BJ (cell line): ENCODE measurements around the gene TREH. TPM values are rescaled to one million over a fixed set of nuclear protein-coding genes. Genes with fewer than 3 reads are reported as not detected.

ENCODE experiments used
- CTCF ChIA-PET: fragments of 350-600 bp; formaldehyde crosslinking; extraction: SDS; loops from one replicate; lab custom pipeline; 2021; ENCODE audit warnings: antibody characterized with exemption, inconsistent platforms; lab: Yijun Ruan, JAX
- POLR2A ChIA-PET: fragments of 300-600 bp; sonication (Branson Sonifier 250); formaldehyde crosslinking; extraction: SDS; loops from one replicate; lab custom pipeline; 2021; ENCODE audit warnings: antibody characterized with exemption; lab: Charles Lee
- DNase-seq: peaks from one replicate; pipeline ENCODE4 v3.0.0-alpha.2; 2011; ENCODE audit warnings: low read depth
- H3K27me3 ChIP-seq: 2 replicates; pipeline ENCODE4 v1.6.0; 2011; ENCODE audit warnings: low read length; ENCODE audit not compliant: control insufficient read depth, insufficient read depth
- H3K36me3 ChIP-seq: 2 replicates; pipeline ENCODE4 v1.5.1; 2011; ENCODE audit warnings: low read length; ENCODE audit not compliant: control insufficient read depth, insufficient read depth
- H3K4me3 ChIP-seq: 2 replicates; pipeline ENCODE4 v1.5.1; 2011; ENCODE audit warnings: low read depth, mild to moderate bottlenecking, control low read depth, low read length
- polyA plus RNA-seq: library from polyadenylated mRNA; depleted of rRNA; stranded (reverse); fragments of >200 nt; gene quantifications from 2 replicates; pipeline ENCODE4 v1.2.3, GENCODE V29; 2011
- TF ChIP-seq, protein P1 (sequence below): IDR thresholded peaks from 2 replicates; pipeline ENCODE4 v1.5.1; 2011; ENCODE audit warnings: low read depth, mild to moderate bottlenecking, control low read depth, inconsistent platforms, low read length, moderate library complexity; ENCODE audit not compliant: insufficient read depth

The TREH gene
- polyA plus RNA-seq, 1 experiment: not detected

DNA sequence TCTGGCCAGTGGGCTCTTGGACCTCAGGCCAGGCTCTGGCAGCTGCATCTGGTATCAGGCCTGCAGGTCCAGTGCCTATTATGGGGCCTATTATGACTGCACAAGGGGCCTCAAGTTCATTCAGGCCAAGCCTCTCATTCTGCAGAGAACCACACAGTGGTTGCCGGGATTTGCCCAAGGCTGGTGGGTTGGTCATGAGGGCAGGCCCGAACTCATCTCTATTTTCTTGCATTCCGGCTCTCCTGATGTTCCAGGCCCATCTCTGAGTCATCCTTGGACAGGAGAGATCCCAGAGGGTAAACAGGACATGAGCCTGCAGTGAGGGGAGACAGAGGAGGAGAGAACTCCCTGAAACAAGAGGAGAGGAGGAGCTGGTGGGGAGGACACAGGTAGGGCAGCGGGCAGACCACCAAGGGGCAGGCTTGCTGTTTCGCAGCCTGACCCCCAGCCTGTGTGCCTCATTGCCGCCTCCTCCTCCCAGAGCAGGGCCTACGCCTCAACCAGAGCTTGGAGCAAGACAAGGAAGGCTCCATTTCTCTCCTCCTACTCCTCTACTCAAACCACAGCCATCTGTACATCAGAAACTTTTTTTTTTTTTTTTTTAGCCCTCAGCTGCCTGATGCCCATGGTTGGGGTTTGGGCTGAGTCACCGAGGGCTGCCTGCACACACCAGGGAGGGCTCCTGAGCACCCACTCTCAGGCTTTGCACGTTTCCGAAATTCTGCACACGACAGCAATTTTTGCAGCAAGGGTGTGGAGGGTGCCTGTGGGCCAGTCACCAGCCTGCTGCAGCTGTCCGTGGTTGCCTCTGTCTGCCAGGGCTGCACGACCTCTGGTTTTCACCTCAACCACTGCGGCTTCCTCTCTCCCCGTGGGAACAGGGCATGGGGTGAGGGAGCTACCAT is 12.7 kb upstream of the TREH start:
- CTCF ChIA-PET: interaction anchor here (0.7 to 10.3 kb wide), 6 partner anchors 9 to 264 kb away, joined by 3 to 136 read pairs (median 32); partner anchors contain the start of genes DDX6 and UPK2
- no peak overlapping the region for H3K4me3 ChIP-seq
- POLR2A ChIA-PET: interaction anchor here (0.6 kb wide), 1 partner anchor 265 kb away, joined by 3 read pairs; no protein-coding TSS in a partner anchor
- TF ChIP-seq, protein P1, sequence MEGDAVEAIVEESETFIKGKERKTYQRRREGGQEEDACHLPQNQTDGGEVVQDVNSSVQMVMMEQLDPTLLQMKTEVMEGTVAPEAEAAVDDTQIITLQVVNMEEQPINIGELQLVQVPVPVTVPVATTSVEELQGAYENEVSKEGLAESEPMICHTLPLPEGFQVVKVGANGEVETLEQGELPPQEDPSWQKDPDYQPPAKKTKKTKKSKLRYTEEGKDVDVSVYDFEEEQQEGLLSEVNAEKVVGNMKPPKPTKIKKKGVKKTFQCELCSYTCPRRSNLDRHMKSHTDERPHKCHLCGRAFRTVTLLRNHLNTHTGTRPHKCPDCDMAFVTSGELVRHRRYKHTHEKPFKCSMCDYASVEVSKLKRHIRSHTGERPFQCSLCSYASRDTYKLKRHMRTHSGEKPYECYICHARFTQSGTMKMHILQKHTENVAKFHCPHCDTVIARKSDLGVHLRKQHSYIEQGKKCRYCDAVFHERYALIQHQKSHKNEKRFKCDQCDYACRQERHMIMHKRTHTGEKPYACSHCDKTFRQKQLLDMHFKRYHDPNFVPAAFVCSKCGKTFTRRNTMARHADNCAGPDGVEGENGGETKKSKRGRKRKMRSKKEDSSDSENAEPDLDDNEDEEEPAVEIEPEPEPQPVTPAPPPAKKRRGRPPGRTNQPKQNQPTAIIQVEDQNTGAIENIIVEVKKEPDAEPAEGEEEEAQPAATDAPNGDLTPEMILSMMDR: no peak
- no peaks in the 10 kb centered on the region for H3K27me3 ChIP-seq
- no peak for DNase-seq
- H3K36me3 ChIP-seq: no peaks in the 10 kb centered on the region

DNA sequence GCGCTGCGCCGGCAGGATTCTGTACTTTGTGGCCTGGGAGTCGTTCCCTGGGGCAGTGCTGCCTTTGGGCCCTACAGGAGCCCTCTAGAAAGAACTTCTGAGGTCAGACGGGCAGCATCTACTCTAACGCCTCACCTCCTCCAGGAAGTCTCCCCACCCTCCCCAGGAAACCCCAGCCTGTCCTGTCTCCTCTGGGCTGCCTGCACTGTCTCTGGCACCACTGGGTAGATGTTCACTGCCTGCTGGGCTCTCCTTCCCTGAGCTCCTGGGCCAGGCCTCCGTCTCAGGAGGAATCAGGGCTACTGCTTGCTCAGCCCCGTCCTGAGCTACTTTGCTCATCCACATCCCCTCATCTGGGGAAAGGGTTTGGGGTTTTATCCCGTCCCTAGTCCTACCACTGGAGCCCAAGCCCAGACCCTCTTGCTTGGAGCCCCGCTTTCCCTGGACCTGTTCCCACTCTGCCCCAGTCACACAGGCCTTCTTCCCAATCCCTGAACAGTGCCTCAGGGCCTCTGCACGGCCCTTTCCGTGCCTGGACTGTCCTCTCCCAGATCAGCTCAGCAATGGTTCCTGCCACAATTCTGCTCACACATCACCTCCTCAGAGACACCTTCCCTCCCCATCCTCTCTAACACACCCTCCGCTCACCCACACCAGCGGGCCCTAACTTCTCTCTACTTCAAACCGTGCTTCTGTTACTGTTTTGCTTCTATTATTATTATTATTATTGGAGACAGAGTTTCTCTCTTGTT is 11.3 kb upstream of the TREH start:
- no peak for DNase-seq
- Histone ChIP-seq H3K4me3 (no peak overlapping the region), H3K27me3 (no peaks in the 10 kb centered on the region), H3K36me3 (no peaks in the 10 kb centered on the region)
- TF ChIP-seq, protein P1: no peak
- ChIA-PET CTCF (interaction anchor here (0.6 to 10.3 kb wide), 38 partner anchors 9 to 309 kb away, joined by 3 to 136 read pairs (median 7); partner anchors contain the start of genes BCL9L, CENATAC, DDX6 and TREH), POLR2A (no interaction called here)

DNA sequence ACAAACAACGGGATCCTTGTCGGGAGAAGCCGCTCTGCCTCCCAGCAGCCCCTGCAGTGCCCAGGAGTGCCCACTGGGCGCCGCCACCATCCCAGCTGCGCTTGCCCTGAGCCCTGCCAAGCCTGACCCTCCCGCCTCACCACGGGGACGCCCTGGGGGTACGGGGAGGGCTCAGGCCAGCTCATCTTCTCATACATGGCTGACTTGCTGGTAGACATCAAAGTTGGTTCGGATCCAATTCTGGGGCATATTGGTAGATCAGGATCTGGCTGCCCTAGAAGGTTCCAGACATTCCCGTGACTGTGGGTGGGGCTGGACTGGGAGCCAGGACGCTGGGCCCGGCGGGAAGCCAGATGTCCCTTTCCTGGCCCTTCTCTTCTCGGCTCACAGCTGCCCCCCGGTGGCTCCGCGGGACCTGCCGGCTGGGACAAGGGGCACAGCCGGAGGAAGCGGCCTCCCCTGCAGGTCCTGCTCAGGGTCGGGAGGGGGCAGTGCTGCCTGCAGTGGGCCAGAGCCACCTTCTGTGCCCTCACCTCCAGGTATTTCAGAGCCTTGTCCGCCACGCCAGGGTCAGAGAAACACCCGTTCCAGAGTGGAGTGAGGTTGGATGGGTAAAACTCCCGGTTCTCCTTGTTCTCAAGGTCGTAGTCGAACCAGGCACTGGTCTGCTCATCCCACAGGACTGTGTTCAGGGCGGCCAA is 10.6 kb upstream of the TREH start:
- ChIA-PET CTCF (interaction anchor here (0.6 to 10.3 kb wide), 63 partner anchors 9 to 358 kb away, joined by 3 to 136 read pairs (median 5); partner anchors contain the start of genes BCL9L, CENATAC, DDX6 and SLC37A4), POLR2A (no interaction called here)
- Histone ChIP-seq H3K27me3 (no peaks in the 10 kb centered on the region), H3K36me3 (no peaks in the 10 kb centered on the region), H3K4me3 (peak overlapping the region; percentile 19)
- peak; percentile 65 for DNase-seq
- TF ChIP-seq, protein P1: peak; percentile 86

DNA sequence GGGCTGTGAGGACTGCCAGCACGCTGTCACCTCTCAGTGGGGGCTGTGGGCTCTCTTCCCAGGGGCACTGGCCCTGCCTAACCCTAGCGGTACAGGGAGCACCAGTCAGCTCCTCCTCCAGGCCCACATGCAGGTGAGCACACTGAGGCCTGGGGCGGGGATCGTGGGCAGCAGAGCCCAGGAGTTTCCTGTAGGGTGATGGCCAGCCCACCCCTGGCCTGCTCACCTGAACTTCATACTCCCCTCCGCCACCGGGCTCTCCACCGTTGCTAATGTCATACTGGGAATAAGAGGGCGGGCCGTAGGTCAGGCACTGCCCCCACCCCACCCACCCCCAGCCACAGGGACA is 10.0 kb upstream of the TREH start:
- DNase-seq: no peak
- ChIA-PET CTCF (interaction anchor here (0.6 to 10.3 kb wide), 59 partner anchors 8 to 358 kb away, joined by 3 to 136 read pairs (median 5); partner anchors contain the start of genes BCL9L, CENATAC, DDX6 and SLC37A4), POLR2A (interaction anchor here (0.5 kb wide), 1 partner anchor 102 kb away, joined by 4 read pairs; no protein-coding TSS in a partner anchor)
- no peak overlapping the region for H3K4me3 ChIP-seq
- H3K36me3 ChIP-seq: no peaks in the 10 kb centered on the region
- no peaks in the 10 kb centered on the region; the same call in 1 of the 2 replicates for H3K27me3 ChIP-seq
- TF ChIP-seq, protein P1: no peak
